GM12873 (cell line): ENCODE data around the gene POU6F2.

ENCODE experiments used
- CTCF ChIP-seq: IDR thresholded peaks from 2 replicates; pipeline ENCODE4 v1.5.1; 2012; ENCODE audit warnings: low read depth, mild to moderate bottlenecking, moderate library complexity, low read length, control low read depth; ENCODE audit not compliant: insufficient read depth; ENCODE audit errors: missing control alignments

The POU6F2 gene

GRCh38 chr7:39490296-39490695, 512.6 kb downstream of the POU6F2 start:
- no peak for TF ChIP-seq CTCF

GRCh38 chr7:39493934-39494333, 516.2 kb downstream of the POU6F2 start:
- no peak for TF ChIP-seq CTCF

GRCh38 chr7:39501358-39501757, 523.6 kb downstream of the POU6F2 start:
- no peak for TF ChIP-seq CTCF

GRCh38 chr7:39504963-39505362, 527.3 kb downstream of the POU6F2 start:
- TF ChIP-seq CTCF, result no peak

GRCh38 chr7:39507866-39508551, 530.3 kb downstream of the POU6F2 start:
- no peak for TF ChIP-seq CTCF

- no peak for TF ChIP-seq CTCF
Measured at GRCh38 chr7:39509436-39509835, 531.7 kb downstream of the POU6F2 start.

GRCh38 chr7:39509912-39510311, 532.2 kb downstream of the POU6F2 start:
- no peak for TF ChIP-seq CTCF
